ENCODE results near the gene LMF2. TPM values are rescaled to one million over a fixed set of nuclear protein-coding genes. Genes with fewer than 3 reads are reported as not detected.

LMF2 gene
- total RNA-seq, 4 donors from 2014 or later = 19.7 to 61.3 (median 32.0) TPM

DNA sequence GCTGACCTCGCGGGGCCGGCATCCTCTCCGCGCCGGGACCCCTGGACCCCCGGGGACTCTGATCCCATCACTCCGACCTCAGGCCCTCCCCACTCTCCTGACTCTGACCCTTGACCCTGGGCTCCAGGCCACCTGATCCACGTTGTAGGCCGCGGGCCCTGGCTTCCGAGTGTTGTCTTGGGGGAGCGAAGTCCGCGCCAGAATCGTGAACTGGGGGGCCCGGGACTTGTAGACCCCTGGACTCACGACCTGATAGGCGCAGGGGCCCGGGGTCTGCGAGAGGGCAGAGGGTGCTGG lies 23.0 kb upstream of the LMF2 start:
- H3K36me3 ChIP-seq = no peaks in the 10 kb centered on the region
- H3K27me3 ChIP-seq = peaks cover 4 to 24% of the 10 kb centered on the region in 2 donors
- peak overlapping the region; percentile 39 to 40 for H3K4me3 ChIP-seq
- H3K4me1 ChIP-seq = peaks cover 0 to 11% of the 10 kb centered on the region in 2 donors
- intact Hi-C loops (cut with DNase I; ENCODE audit: low total_unique reads) = no loop called here
- DNase-seq = peak in 1 of 2 donors; percentile 43
- no peaks in the 10 kb centered on the region for H3K9me3 ChIP-seq
- no peak for TF ChIP-seq POLR2A (IDR thresholded peaks at IDR 0.05)
- TF ChIP-seq, protein P1, sequence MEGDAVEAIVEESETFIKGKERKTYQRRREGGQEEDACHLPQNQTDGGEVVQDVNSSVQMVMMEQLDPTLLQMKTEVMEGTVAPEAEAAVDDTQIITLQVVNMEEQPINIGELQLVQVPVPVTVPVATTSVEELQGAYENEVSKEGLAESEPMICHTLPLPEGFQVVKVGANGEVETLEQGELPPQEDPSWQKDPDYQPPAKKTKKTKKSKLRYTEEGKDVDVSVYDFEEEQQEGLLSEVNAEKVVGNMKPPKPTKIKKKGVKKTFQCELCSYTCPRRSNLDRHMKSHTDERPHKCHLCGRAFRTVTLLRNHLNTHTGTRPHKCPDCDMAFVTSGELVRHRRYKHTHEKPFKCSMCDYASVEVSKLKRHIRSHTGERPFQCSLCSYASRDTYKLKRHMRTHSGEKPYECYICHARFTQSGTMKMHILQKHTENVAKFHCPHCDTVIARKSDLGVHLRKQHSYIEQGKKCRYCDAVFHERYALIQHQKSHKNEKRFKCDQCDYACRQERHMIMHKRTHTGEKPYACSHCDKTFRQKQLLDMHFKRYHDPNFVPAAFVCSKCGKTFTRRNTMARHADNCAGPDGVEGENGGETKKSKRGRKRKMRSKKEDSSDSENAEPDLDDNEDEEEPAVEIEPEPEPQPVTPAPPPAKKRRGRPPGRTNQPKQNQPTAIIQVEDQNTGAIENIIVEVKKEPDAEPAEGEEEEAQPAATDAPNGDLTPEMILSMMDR (IDR thresholded peaks at IDR 0.05) = no peak
- peak overlapping the region; percentile 77 to 85 for H3K27ac ChIP-seq

DNA sequence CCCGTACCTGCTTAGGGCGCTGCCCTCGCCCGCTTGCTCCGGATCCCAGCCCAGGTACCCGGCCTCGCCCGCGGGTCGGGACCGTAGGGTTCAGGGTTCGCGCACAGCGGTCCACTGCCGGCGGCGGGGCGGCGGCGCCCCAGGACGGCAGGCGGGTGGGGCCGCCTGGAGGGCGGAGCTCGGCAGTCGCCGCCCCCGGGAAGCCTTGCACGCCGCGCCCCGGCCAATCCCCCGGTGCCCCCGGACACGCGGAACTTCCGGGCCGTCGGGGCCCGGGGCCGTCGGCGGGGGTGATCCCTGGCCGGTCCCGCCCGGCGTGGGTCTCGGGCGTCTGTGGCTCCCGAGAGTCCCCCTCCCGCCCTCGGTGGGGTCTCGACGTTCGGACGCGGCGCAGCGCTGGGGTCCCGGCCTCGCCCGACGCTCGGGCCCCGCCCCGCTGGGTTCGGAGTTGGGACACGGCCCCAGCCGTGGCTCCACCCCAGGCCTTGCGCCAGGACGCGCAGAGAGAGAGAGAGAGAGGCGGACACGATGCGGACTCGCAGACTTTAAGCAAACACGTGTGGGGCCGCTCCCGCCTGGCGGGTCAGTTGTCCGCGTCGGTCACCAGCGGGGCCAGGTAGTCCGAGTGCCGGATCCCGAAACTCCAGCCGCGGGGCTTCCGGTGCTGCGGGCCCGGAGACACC lies 22.5 kb upstream of the LMF2 start, which contains the start of gene TYMP:
TSS of gene TYMP (minus strand) at position 116 of the 683 bp plus-strand sequence. CDS start 303 bp downstream, outside the sequence.
- Histone ChIP-seq H3K4me3 (peak within 1 kb of the TSS; percentile 39 to 40), H3K36me3 (no peaks in the 10 kb centered on the region), H3K27ac (peak within 1 kb of the TSS; percentile 77 to 85), H3K27me3 (peaks cover 4 to 24% of the 10 kb centered on the region in 2 donors), H3K4me1 (peaks cover 0 to 11% of the 10 kb centered on the region in 2 donors), H3K9me3 (no peaks in the 10 kb centered on the region)
- peak; percentile 66 to 74 for DNase-seq
- intact Hi-C loops (cut with DNase I; ENCODE audit: low total_unique reads) = no loop called here
- TF ChIP-seq, protein P1 (IDR thresholded peaks at IDR 0.05) = no peak
- peak; percentile 35 to 63 for TF ChIP-seq POLR2A (IDR thresholded peaks at IDR 0.05)

DNA sequence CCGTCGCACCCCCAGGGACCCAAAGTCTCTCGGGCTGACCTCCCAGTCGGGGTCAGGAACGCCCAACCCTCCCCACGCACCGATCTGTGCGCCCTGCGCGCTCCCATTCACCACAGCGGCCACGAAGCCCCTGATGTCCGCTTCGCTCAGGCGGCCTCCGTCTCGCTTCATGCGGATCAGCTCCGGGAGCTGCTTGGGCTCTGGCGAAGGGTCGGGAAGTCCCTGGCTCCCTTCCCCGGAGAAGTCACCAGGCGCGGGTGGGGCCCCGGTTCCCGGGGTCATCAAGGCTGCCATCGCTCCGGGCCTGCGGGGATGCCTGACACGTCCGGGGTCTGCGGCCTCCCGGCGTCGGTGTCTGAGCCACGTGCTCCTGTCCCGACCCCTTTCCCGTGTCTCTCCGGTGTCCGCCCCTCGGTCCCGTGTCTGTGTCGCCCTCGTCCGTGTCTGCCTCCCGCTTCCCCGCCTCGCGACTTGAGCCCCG lies 22.0 kb upstream of the LMF2 start:
- intact Hi-C loops (cut with DNase I; ENCODE audit: low total_unique reads) = no loop called here
- TF ChIP-seq, protein P1 (IDR thresholded peaks at IDR 0.05) = no peak
- TF ChIP-seq POLR2A (IDR thresholded peaks at IDR 0.05) = no peak
- Histone ChIP-seq H3K27me3 (peaks cover 4 to 24% of the 10 kb centered on the region in 2 donors), H3K4me1 (peaks cover 0 to 11% of the 10 kb centered on the region in 2 donors), H3K4me3 (peak overlapping the region; percentile 10 to 40), H3K27ac (peak overlapping the region; percentile 77 to 85), H3K36me3 (no peaks in the 10 kb centered on the region), H3K9me3 (no peaks in the 10 kb centered on the region)
- no peak for DNase-seq

DNA sequence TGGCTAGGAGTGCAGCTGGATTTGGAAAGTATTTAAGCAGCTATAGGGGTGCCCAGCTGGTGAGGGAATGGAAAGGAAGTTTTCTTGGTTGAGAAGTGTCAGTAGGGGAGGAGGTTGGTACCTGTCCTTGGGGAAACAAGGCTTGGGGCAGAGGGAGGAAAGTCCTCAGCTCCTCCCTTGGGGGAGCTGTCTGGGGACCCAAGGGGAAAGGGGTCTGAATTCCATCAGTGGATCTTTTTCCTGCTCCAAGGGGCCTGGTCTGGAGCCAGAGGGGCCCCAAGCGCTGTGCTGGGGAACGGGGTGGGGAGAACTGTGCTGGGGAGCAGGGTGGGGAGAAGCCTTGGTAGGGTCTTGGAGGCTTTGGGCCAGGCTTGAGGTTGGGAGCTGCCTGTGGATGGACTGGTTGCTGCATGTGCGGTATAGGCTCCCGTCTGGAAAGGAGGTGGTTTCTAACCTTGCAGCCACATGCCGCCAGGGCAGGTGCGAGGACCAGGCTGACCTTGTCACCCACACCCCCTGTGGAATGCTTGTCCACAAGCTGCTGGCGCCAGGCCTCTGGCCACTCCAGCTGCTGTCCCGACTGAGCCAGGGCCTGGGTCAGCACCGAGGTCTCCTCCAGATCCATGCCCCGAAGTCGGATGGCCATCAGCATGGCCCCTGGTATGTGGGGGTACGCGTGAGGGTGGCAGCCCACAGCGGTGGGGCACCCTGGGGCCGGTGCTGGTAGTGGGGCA lies 21.3 kb upstream of the LMF2 start:
- no peak for TF ChIP-seq POLR2A (IDR thresholded peaks at IDR 0.05)
- TF ChIP-seq, protein P1 (IDR thresholded peaks at IDR 0.05) = no peak
- Histone ChIP-seq H3K27ac (peak overlapping the region; percentile 77 to 85), H3K4me3 (no peak overlapping the region), H3K4me1 (peaks cover 0 to 11% of the 10 kb centered on the region in 2 donors), H3K36me3 (no peaks in the 10 kb centered on the region), H3K27me3 (peaks cover 4 to 24% of the 10 kb centered on the region in 2 donors), H3K9me3 (no peaks in the 10 kb centered on the region)
- intact Hi-C loops (cut with DNase I; ENCODE audit: low total_unique reads) = no loop called here
- no peak for DNase-seq

Measured in uterus (tissue), 4 donors.